ENCODE data around the gene GPATCH8.

- no peak for TF ChIP-seq EP300 (IDR thresholded peaks at IDR 0.05)
- no peak for TF ChIP-seq POLR2AphosphoS5 (IDR thresholded peaks at IDR 0.05)
Observed at GRCh38 chr17:44348988-44349364, 154.2 kb downstream of the GPATCH8 start.
